NB4 (cell line): ENCODE data around the gene CLASP1.
A peak's percentile ranks its signal among the peaks of the same experiment; 100 is the strongest.
"Not testable (repeated sequence)": the region's sequence is repeated elsewhere in the genome, so short reads cannot be mapped to it uniquely, and the experiment has no call there.

Source experiments
- DNase-seq: peaks from one replicate; pipeline ENCODE4 v3.0.0; 2010; ENCODE audit warnings: low read depth
- H3K4me3 ChIP-seq: one replicate; pipeline ENCODE4 v1.5.1; 2011; ENCODE audit warnings: mild to moderate bottlenecking, low read depth, low read length, moderate library complexity
- MYC ChIP-seq: IDR thresholded peaks from 2 replicates; pipeline ENCODE4 v1.6.1; 2011; ENCODE audit warnings: low read depth, low read length
- POLR2A ChIP-seq: IDR thresholded peaks from 2 replicates; pipeline ENCODE4 v1.6.1; 2011; ENCODE audit warnings: mild to moderate bottlenecking; ENCODE audit not compliant: insufficient read length; ENCODE audit errors: extremely low read depth
- TF ChIP-seq, protein P1 (sequence below): IDR thresholded peaks from one replicate; pipeline ENCODE4 v1.5.1; 2012; ENCODE audit warnings: low read depth, low read length
- TF ChIP-seq, protein P2 (sequence below): IDR thresholded peaks from 2 replicates; pipeline ENCODE4 v1.6.1; 2011; ENCODE audit warnings: low read depth, low read length

The CLASP1 gene

DNA sequence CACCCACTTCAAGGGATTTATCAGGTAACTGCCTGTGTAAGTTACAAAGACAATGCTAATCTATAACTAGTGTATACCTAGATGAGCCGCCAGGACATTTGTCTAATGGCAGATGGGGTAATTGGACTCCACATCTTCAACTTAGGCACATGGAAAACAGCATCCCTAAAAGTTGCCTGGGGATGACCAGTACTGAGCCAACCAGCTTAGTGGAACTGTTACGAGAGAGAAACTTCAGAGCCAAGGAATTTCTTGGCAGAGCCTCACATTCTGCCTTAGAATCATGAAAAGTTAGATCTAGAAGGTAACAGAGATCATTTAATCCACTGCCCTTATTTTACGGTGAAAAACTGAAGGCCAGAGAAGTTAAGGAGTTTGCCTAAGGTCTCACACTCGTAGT, 15.5 kb upstream of the CLASP1 start:
- TF ChIP-seq, protein P1, sequence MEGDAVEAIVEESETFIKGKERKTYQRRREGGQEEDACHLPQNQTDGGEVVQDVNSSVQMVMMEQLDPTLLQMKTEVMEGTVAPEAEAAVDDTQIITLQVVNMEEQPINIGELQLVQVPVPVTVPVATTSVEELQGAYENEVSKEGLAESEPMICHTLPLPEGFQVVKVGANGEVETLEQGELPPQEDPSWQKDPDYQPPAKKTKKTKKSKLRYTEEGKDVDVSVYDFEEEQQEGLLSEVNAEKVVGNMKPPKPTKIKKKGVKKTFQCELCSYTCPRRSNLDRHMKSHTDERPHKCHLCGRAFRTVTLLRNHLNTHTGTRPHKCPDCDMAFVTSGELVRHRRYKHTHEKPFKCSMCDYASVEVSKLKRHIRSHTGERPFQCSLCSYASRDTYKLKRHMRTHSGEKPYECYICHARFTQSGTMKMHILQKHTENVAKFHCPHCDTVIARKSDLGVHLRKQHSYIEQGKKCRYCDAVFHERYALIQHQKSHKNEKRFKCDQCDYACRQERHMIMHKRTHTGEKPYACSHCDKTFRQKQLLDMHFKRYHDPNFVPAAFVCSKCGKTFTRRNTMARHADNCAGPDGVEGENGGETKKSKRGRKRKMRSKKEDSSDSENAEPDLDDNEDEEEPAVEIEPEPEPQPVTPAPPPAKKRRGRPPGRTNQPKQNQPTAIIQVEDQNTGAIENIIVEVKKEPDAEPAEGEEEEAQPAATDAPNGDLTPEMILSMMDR, result no peak
- TF ChIP-seq MYC (no peak), POLR2A (no peak)
- TF ChIP-seq, protein P2, sequence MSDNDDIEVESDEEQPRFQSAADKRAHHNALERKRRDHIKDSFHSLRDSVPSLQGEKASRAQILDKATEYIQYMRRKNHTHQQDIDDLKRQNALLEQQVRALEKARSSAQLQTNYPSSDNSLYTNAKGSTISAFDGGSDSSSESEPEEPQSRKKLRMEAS, result no peak
- H3K4me3 ChIP-seq, result no peak overlapping the region
- DNase-seq, result no peak

DNA sequence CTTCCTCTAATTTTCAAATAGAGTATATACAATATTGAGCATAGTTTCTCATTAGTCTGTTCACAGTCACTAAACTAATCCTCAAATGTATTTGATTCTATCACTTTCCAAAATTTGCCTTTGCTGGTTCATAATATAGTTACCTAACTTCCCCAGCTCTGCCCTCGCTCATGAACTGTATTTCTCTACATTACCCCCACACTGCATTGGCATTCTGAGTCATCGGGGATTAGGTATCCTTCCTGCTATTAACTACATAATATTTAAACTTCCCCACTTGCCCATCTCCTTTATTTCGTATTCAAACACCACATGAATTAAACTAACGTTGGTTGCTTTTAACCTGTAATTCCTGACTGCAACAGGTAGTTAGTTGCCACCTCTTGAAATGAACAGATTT, 14.8 kb upstream of the CLASP1 start:
- peak; percentile 41 for DNase-seq
- H3K4me3 ChIP-seq, result no peak overlapping the region
- TF ChIP-seq, protein P2, result no peak
- TF ChIP-seq POLR2A, result no peak
- TF ChIP-seq MYC, result no peak
- TF ChIP-seq, protein P1, result no peak

DNA sequence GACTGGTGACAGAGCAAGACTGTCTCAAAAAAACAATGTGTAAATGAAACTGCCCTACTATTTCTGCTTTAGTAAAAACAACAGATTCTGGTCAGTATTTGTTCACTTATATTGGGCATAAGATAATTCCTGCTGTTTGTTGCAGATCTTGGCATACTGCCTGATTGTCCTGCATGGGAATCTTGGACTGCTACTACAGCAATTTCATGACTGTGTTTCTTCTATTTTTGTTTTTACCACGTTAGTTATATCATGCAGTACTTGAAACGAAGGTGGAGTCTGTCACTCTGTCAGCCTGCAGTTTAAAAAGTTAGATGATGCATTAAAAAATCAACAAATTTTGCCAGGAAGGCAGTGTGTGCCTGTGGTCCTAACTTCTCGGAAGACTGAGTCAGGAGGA, 14.2 kb upstream of the CLASP1 start:
- no peak overlapping the region for H3K4me3 ChIP-seq
- no peak for TF ChIP-seq MYC
- TF ChIP-seq, protein P2, result no peak
- TF ChIP-seq, protein P1, result no peak
- TF ChIP-seq POLR2A, result no peak
- no peak for DNase-seq

DNA sequence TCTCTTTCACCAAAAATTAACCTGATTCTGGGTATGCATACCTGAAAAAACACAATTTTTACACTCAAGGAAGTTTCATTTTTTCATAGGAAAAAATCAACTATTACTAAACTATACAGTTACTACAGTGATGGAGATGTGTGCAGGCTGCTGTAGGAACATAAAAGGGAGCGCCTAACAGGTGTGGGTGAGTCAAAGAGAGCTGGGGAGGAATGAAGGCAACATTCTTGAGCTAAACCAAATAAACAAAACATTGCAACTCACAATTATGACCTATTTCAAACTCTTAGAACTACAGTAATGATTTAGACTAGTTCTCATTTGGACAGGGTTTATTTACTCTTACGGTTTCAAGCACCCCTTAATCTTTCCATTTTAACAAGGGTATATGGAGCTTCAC, 13.4 kb upstream of the CLASP1 start:
- no peak overlapping the region for H3K4me3 ChIP-seq
- TF ChIP-seq, protein P2, result no peak
- TF ChIP-seq POLR2A (no peak), MYC (no peak)
- TF ChIP-seq, protein P1, result no peak
- DNase-seq, result no peak

DNA sequence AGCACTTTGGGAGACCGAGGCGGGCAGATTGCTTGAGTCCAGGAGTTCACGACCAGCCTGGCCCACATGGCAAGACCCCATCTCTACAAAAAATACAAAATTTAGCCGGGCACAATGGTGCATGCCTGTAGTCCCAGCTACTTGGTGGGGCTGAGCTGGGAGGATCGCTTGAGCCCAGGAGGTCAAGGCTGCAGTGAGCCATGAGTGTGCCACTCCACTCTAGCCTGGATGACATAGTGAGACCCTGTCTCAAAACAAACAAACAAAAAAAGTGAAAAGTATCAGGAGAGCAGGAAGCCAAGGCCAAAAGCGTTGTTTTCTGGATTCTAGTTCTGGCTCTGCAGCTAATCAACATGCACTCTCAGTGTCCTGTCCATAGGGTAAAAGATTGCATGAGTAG, 10.7 kb upstream of the CLASP1 start:
- H3K4me3 ChIP-seq, result no peak overlapping the region
- TF ChIP-seq, protein P2, result no peak
- TF ChIP-seq, protein P1, result no peak
- no peak for TF ChIP-seq POLR2A
- no peak for TF ChIP-seq MYC
- DNase-seq, result no peak

DNA sequence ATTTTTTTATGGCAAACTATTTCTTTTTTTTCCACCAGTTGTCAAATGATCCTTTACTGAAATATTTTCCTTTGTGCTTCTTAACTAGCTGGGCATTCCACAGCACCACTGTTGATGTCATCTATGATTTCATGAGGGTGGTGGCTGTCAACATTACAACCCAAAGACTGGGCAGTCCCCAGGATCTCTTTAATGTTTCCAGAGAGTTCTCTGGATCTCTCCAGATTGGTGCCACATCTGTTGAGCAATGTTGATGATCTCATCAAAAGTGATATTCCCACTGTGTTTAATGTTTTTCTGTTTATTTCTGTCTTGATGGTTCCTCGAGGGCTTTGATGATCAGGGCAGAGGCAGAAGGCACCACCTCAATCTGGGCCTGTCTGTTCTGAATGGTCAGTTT, 9.1 kb upstream of the CLASP1 start:
- H3K4me3 ChIP-seq, DNase-seq: not testable (repeated sequence)
